OCI-LY3 (cell line): ENCODE measurements around the gene ZNF740.
A peak's percentile ranks its signal among the peaks of the same experiment; 100 is the strongest.

Experiments used
- H2AFZ ChIP-seq: fragments of 200-600, 300-600 bp; shearing (Covaris generic); 2 replicates; pipeline ENCODE4 v1.6.0; 2014; ENCODE audit warnings: antibody characterized with exemption, low read depth, low read length
- H3K27ac ChIP-seq: fragments of 200-600, 300-600 bp; sonication (generic); 2 replicates; pipeline ENCODE4 v1.5.1; 2014; ENCODE audit warnings: mild to moderate bottlenecking, low read length, moderate library complexity, mixed read lengths
- H3K27me3 ChIP-seq: fragments of 200-600, 300-600 bp; sonication (generic); 2 replicates; pipeline ENCODE4 v1.6.1; 2014; ENCODE audit warnings: low read depth, low read length, mixed read lengths
- H3K36me3 ChIP-seq: fragments of 200-600, 300-600 bp; sonication (generic); replicated peaks from 2 replicates; pipeline ENCODE3; 2014; ENCODE audit warnings: low read depth, low read length, mixed read lengths
- H3K4me1 ChIP-seq: fragments of 300-600, 200-600 bp; sonication (generic); 2 replicates; pipeline ENCODE4 v1.6.1; 2014; ENCODE audit warnings: low read length, mixed read lengths
- H3K4me2 ChIP-seq: fragments of 200-600, 300-600 bp; sonication (generic); 2 replicates; pipeline ENCODE4 v1.6.1; 2014; ENCODE audit warnings: low read length, mixed read lengths
- H3K4me3 ChIP-seq: fragments of 300-600, 200-600 bp; sonication (generic); 2 replicates; pipeline ENCODE4 v1.5.1; 2014; ENCODE audit warnings: antibody characterized with exemption, mild to moderate bottlenecking, low read length, moderate library complexity
- H3K79me2 ChIP-seq: fragments of 300-600, 200-600 bp; shearing (Covaris generic); 2 replicates; pipeline ENCODE4 v1.6.1; 2014; ENCODE audit warnings: mild to moderate bottlenecking, low read length, mixed read lengths
- H3K9ac ChIP-seq: fragments of 300-600, 200-600 bp; shearing (Covaris generic); 2 replicates; pipeline ENCODE4 v1.6.0; 2014; ENCODE audit warnings: mild to moderate bottlenecking, low read length, moderate library complexity
- H3K9me3 ChIP-seq: fragments of 200-600, 300-600 bp; shearing (Covaris generic); 2 replicates; pipeline ENCODE4 v1.6.1; 2014; ENCODE audit warnings: low read length, mixed read lengths; ENCODE audit not compliant: insufficient read depth
- H4K20me1 ChIP-seq: fragments of 200-600, 300-600 bp; sonication (generic); 2 replicates; pipeline ENCODE4 v1.6.1; 2016; ENCODE audit warnings: low read length, mixed read lengths; ENCODE audit not compliant: insufficient read depth
- CTCF ChIP-seq: fragments of 200-600, 300-600 bp; sonication (generic); IDR thresholded peaks from 2 replicates; pipeline ENCODE4 v1.5.1; 2014; ENCODE audit warnings: antibody characterized with exemption, low read length, low read depth
- EZH2phosphoT487 ChIP-seq: fragments of 200-600 bp; shearing (Covaris generic); IDR thresholded peaks from 2 replicates; pipeline ENCODE4 v1.6.1; 2018; ENCODE audit warnings: antibody characterized with exemption, mixed run types, low read depth

The ZNF740 gene

GRCh38 chr12:53152390-53152789, 28.1 kb upstream of the ZNF740 start:
- no peak overlapping the region for H2AFZ ChIP-seq
- no peaks in the 10 kb centered on the region; the same call in 1 of the 2 replicates for H3K9me3 ChIP-seq
- H3K9ac ChIP-seq = no peak overlapping the region
- H4K20me1 ChIP-seq = no peaks in the 10 kb centered on the region
- TF ChIP-seq CTCF (no peak), EZH2phosphoT487 (no peak)
- no peak overlapping the region for H3K4me2 ChIP-seq
- no peak overlapping the region for H3K27ac ChIP-seq
- no peak overlapping the region for H3K4me3 ChIP-seq
- no peaks in the 10 kb centered on the region for H3K79me2 ChIP-seq
- H3K27me3 ChIP-seq = no peaks in the 10 kb centered on the region
- no peaks in the 10 kb centered on the region for H3K4me1 ChIP-seq
- H3K36me3 ChIP-seq = no peaks in the 10 kb centered on the region

- Histone ChIP-seq H3K4me3 (peak overlapping the region; percentile 46), H3K4me1 (peaks cover 9% of the 10 kb centered on the region; the same call in 1 of the 2 replicates), H3K27me3 (no peaks in the 10 kb centered on the region), H2AFZ (peak overlapping the region; percentile 82), H3K36me3 (no peaks in the 10 kb centered on the region), H3K9ac (peak overlapping the region; percentile 40; the same call in 1 of the 2 replicates), H4K20me1 (no peaks in the 10 kb centered on the region), H3K4me2 (peak overlapping the region; percentile 54), H3K27ac (no peak overlapping the region), H3K9me3 (no peaks in the 10 kb centered on the region), H3K79me2 (no peaks in the 10 kb centered on the region)
- TF ChIP-seq CTCF (peak; percentile 97), EZH2phosphoT487 (no peak)
Measured at GRCh38 chr12:53159195-53159839, 21.2 kb upstream of the ZNF740 start.

- H3K27me3 ChIP-seq = no peaks in the 10 kb centered on the region
- H3K9ac ChIP-seq = no peak overlapping the region
- H3K36me3 ChIP-seq = no peaks in the 10 kb centered on the region
- no peak overlapping the region; the same call in 1 of the 2 replicates for H3K4me3 ChIP-seq
- H2AFZ ChIP-seq = 0 out of 2 replicates have a peak overlapping the region, but pooled peaks have one; percentile 82
- no peak overlapping the region for H3K27ac ChIP-seq
- no peaks in the 10 kb centered on the region for H3K9me3 ChIP-seq
- H3K4me2 ChIP-seq = peak overlapping the region; percentile 54
- H3K4me1 ChIP-seq = peaks cover 9% of the 10 kb centered on the region; the same call in 1 of the 2 replicates
- H4K20me1 ChIP-seq = no peaks in the 10 kb centered on the region
- no peaks in the 10 kb centered on the region for H3K79me2 ChIP-seq
- TF ChIP-seq EZH2phosphoT487 (no peak), CTCF (no peak)
Measured at GRCh38 chr12:53160000-53160399, 20.5 kb upstream of the ZNF740 start.

GRCh38 chr12:53160673-53161072, 19.8 kb upstream of the ZNF740 start:
- H3K4me1 ChIP-seq = peaks cover 9% of the 10 kb centered on the region; the same call in 1 of the 2 replicates
- no peak overlapping the region for H3K27ac ChIP-seq
- H3K27me3 ChIP-seq = no peaks in the 10 kb centered on the region
- H3K4me2 ChIP-seq = no peak overlapping the region
- no peaks in the 10 kb centered on the region for H3K36me3 ChIP-seq
- TF ChIP-seq EZH2phosphoT487 (no peak), CTCF (no peak)
- H3K4me3 ChIP-seq = no peak overlapping the region
- H3K79me2 ChIP-seq = no peaks in the 10 kb centered on the region
- H4K20me1 ChIP-seq = no peaks in the 10 kb centered on the region
- H3K9ac ChIP-seq = no peak overlapping the region
- H2AFZ ChIP-seq = no peak overlapping the region
- no peaks in the 10 kb centered on the region for H3K9me3 ChIP-seq
